HEK293 (cell line): Measurements from ENCODE around the gene ABTB2.

Experiments used
- CTCF ChIA-PET: fragments of 350-600 bp; formaldehyde crosslinking; extraction: SDS; loops from one replicate; lab custom pipeline; 2021; ENCODE audit warnings: antibody characterized with exemption; lab: Yijun Ruan, JAX
- POLR2A ChIA-PET: fragments of 300-600 bp; formaldehyde crosslinking; extraction: SDS; loops from one replicate; lab custom pipeline; 2020; ENCODE audit warnings: antibody characterized with exemption, inconsistent platforms; lab: Yijun Ruan, JAX
- H3K27ac ChIP-seq: fragments of 200-500 bp; sonication (Bioruptor generic); 2 replicates; pipeline ENCODE4 v1.5.1; 2014; ENCODE audit warnings: low read depth, low read length, control low read depth, inconsistent platforms; ENCODE audit errors: extremely low read depth
- H3K36me3 ChIP-seq, 2 experiments: fragments of 200-500 bp in 1 of 2; sonication (Bioruptor generic) in 1 of 2; 1 replicate in 1 of 2; 2 replicates in 1 of 2; pipeline ENCODE4 v1.5.1; 2014 to 2017; ENCODE audit warnings: inconsistent platforms in 2 of 2, low read length in 2 of 2; ENCODE audit not compliant: control insufficient read depth in 2 of 2, insufficient read depth in 1 of 2
- H3K4me1 ChIP-seq: fragments of 200-500 bp; sonication (Bioruptor generic); 2 replicates; pipeline ENCODE4 v1.5.1; 2014; ENCODE audit warnings: mild to moderate bottlenecking, low read length, inconsistent platforms; ENCODE audit not compliant: control insufficient read depth, insufficient read depth
- H3K4me3 ChIP-seq: 2 replicates; pipeline ENCODE4 v1.5.1; 2011; ENCODE audit warnings: low read depth, mild to moderate bottlenecking, control low read depth, low read length, moderate library complexity
- H3K9me3 ChIP-seq: fragments of 200-500 bp; sonication (Bioruptor generic); 2 replicates; pipeline ENCODE4 v1.5.1; 2014; ENCODE audit warnings: low read depth, low read length, inconsistent platforms; ENCODE audit not compliant: control insufficient read depth, insufficient read depth
- GFI1B ChIP-seq: fragments of 450-650 bp; formaldehyde crosslinking; IDR thresholded peaks from 2 replicates; pipeline ENCODE4 v1.5.1; 2016; ENCODE audit warnings: missing biosample characterization, missing genetic modification characterization
- HIC1 ChIP-seq: fragments of 450-650 bp; formaldehyde crosslinking; IDR thresholded peaks from 2 replicates; pipeline ENCODE4 v1.5.1; 2016; ENCODE audit warnings: missing biosample characterization, missing genetic modification characterization
- OSR2 ChIP-seq: fragments of 450-650 bp; formaldehyde crosslinking; IDR thresholded peaks from 2 replicates; pipeline ENCODE4 v1.5.1; 2016; ENCODE audit warnings: missing biosample characterization, missing genetic modification characterization
- PRDM1 ChIP-seq: fragments of 450-650 bp; formaldehyde crosslinking; IDR thresholded peaks from 2 replicates; pipeline ENCODE4; 2016; ENCODE audit warnings: missing biosample characterization, missing genetic modification characterization
- SCRT1 ChIP-seq: fragments of 450-650 bp; formaldehyde crosslinking; IDR thresholded peaks from 2 replicates; pipeline ENCODE4 v1.5.1; 2016; ENCODE audit warnings: missing biosample characterization, missing genetic modification characterization, borderline replicate concordance
- SETDB1 ChIP-seq: IDR thresholded peaks from one replicate; pipeline ENCODE4 v1.6.1; 2017; ENCODE audit warnings: mild to moderate bottlenecking, low read length, moderate library complexity, mixed read lengths; ENCODE audit not compliant: insufficient read length
- ZBTB17 ChIP-seq: fragments of 450-650 bp; formaldehyde crosslinking; IDR thresholded peaks from 2 replicates; pipeline ENCODE4 v1.5.1; 2016; ENCODE audit warnings: missing biosample characterization, missing genetic modification characterization
- ZBTB20 ChIP-seq: fragments of 450-650 bp; formaldehyde crosslinking; IDR thresholded peaks from 2 replicates; pipeline ENCODE4 v1.5.1; 2016; ENCODE audit warnings: missing biosample characterization, missing genetic modification characterization
- ZBTB21 ChIP-seq: fragments of 450-650 bp; formaldehyde crosslinking; IDR thresholded peaks from 2 replicates; pipeline ENCODE4 v1.5.1; 2017; ENCODE audit warnings: missing biosample characterization, missing genetic modification characterization
- ZBTB7A ChIP-seq: fragments of 450-650 bp; formaldehyde crosslinking; IDR thresholded peaks from 2 replicates; pipeline ENCODE4 v1.5.1; 2016; ENCODE audit warnings: low read depth, missing biosample characterization, missing genetic modification characterization
- ZBTB8A ChIP-seq: fragments of 450-650 bp; formaldehyde crosslinking; IDR thresholded peaks from 2 replicates; pipeline ENCODE4 v1.5.1; 2016; ENCODE audit warnings: missing biosample characterization, missing genetic modification characterization
- ZNF169 ChIP-seq: fragments of 450-650 bp; formaldehyde crosslinking; IDR thresholded peaks from 2 replicates; pipeline ENCODE4 v1.5.1; 2016; ENCODE audit warnings: missing biosample characterization, missing genetic modification characterization
- ZNF24 ChIP-seq: fragments of 450-650 bp; formaldehyde crosslinking; IDR thresholded peaks from 2 replicates; pipeline ENCODE4 v1.5.1; 2016; ENCODE audit warnings: missing biosample characterization, missing genetic modification characterization
- ZNF248 ChIP-seq: fragments of 450-650 bp; formaldehyde crosslinking; IDR thresholded peaks from 2 replicates; pipeline ENCODE4 v1.5.1; 2017; ENCODE audit warnings: missing biosample characterization, missing genetic modification characterization
- ZNF366 ChIP-seq: fragments of 450-650 bp; formaldehyde crosslinking; conservative IDR thresholded peaks from 2 replicates; pipeline ENCODE4 v1.5.1; 2016; ENCODE audit warnings: missing biosample characterization, missing genetic modification characterization
- ZNF501 ChIP-seq: fragments of 450-650 bp; formaldehyde crosslinking; IDR thresholded peaks from 2 replicates; pipeline ENCODE4 v1.5.1; 2016; ENCODE audit warnings: missing biosample characterization, missing genetic modification characterization
- ZNF629 ChIP-seq: fragments of 450-650 bp; formaldehyde crosslinking; IDR thresholded peaks from 2 replicates; pipeline ENCODE4 v1.5.1; 2017; ENCODE audit warnings: missing biosample characterization, missing genetic modification characterization
- ZNF776 ChIP-seq: fragments of 450-650 bp; formaldehyde crosslinking; IDR thresholded peaks from 2 replicates; pipeline ENCODE4 v1.5.0; 2017; ENCODE audit warnings: missing biosample characterization, missing genetic modification characterization, borderline replicate concordance
- TF ChIP-seq, protein P1 (sequence below): fragments of 450-650 bp; formaldehyde crosslinking; IDR thresholded peaks from 2 replicates; pipeline ENCODE4; 2016; ENCODE audit warnings: missing biosample characterization, missing genetic modification characterization
- TF ChIP-seq, protein P2 (sequence below): fragments of 450-650 bp; formaldehyde crosslinking; IDR thresholded peaks from 2 replicates; pipeline ENCODE4 v1.5.1; 2016; ENCODE audit warnings: missing biosample characterization, missing genetic modification characterization
- TF ChIP-seq, protein P3 (sequence below): fragments of 450-650 bp; formaldehyde crosslinking; IDR thresholded peaks from 2 replicates; pipeline ENCODE4 v1.5.1; 2016; ENCODE audit warnings: missing biosample characterization, missing genetic modification characterization
- TF ChIP-seq, protein P4 (sequence below): fragments of 450-650 bp; formaldehyde crosslinking; IDR thresholded peaks from 2 replicates; pipeline ENCODE4 v1.5.1; 2017; ENCODE audit warnings: missing biosample characterization, missing genetic modification characterization

Gene ABTB2

DNA sequence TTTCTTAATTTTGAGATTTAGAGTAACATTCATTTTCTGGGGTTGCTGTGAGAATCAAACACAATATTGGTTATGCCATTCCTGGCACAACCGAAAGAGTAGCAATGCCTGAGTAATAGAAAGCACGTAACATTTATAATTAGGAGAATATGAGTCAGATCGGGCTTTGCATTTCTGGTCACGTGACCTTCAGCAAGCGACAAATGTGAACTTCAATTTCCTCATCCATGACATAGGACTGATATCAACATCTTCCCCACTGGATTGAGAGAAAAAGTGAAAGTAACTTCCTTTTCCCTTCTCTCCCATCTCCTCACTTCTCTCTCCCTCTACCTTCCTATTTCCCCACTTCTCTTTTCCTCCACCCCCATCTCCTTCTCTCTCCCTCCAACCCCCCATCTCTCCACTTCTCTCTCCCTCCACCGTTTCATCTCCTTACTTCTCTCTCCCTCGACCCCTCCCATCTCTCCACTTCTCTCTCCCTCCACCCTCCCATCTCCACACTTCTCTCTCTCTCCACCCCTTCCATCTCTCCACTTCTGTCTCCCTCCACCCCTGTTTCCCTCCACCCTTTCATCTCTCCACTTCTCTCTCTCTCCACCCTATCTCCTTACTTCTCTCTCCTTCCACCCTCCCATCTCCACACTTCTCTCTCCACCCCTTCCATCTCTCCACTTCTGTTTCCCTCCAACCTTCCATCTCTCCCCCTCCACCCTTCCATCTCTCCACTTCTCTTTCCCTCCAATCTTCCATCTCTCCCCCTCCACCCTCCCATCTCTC is 47.5 kb upstream of the ABTB2 start:
- no peak for TF ChIP-seq GFI1B (tag by site-specific recombination)
- no peak for TF ChIP-seq ZBTB20
- no peak for TF ChIP-seq OSR2 (tag by site-specific recombination)
- TF ChIP-seq ZBTB8A (tag by site-specific recombination) = no peak
- peak; percentile 73 for TF ChIP-seq PRDM1 (tag by site-specific recombination)
- TF ChIP-seq ZNF169 (tag by site-specific recombination) = peak; percentile 96
- peak; percentile 55 for TF ChIP-seq ZNF366 (tag by site-specific recombination)
- no peak for TF ChIP-seq SETDB1
- TF ChIP-seq ZBTB7A (tag by site-specific recombination) = no peak
- TF ChIP-seq, protein P1, sequence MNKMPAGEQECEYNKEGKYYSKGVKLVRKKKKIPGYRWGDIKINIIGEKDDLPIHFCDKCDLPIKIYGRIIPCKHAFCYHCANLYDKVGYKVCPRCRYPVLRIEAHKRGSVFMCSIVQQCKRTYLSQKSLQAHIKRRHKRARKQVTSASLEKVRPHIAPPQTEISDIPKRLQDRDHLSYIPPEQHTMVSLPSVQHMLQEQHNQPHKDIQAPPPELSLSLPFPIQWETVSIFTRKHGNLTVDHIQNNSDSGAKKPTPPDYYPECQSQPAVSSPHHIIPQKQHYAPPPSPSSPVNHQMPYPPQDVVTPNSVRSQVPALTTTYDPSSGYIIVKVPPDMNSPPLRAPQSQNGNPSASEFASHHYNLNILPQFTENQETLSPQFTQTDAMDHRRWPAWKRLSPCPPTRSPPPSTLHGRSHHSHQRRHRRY (tag by site-specific recombination) = no peak
- 0 out of 2 replicates have a peak, but pooled peaks have one; percentile 32 for TF ChIP-seq ZNF24 (tag by site-specific recombination)
- TF ChIP-seq ZNF501 (tag by site-specific recombination) = no peak
- TF ChIP-seq, protein P2, sequence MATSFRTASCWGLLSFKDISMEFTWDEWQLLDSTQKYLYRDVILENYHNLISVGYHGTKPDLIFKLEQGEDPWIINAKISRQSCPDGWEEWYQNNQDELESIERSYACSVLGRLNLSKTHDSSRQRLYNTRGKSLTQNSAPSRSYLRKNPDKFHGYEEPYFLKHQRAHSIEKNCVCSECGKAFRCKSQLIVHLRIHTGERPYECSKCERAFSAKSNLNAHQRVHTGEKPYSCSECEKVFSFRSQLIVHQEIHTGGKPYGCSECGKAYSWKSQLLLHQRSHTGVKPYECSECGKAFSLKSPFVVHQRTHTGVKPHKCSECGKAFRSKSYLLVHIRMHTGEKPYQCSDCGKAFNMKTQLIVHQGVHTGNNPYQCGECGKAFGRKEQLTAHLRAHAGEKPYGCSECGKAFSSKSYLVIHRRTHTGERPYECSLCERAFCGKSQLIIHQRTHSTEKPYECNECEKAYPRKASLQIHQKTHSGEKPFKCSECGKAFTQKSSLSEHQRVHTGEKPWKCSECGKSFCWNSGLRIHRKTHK (tag by site-specific recombination) = no peak
- peak; percentile 80 for TF ChIP-seq ZBTB21 (tag by site-specific recombination)
- TF ChIP-seq ZBTB17 (tag by site-specific recombination) = peak; percentile 71
- TF ChIP-seq SCRT1 (tag by site-specific recombination) = no peak
- TF ChIP-seq ZNF629 (tag by site-specific recombination) = peak; percentile 78
- no peak for TF ChIP-seq ZNF776 (tag by site-specific recombination)
- TF ChIP-seq, protein P3, sequence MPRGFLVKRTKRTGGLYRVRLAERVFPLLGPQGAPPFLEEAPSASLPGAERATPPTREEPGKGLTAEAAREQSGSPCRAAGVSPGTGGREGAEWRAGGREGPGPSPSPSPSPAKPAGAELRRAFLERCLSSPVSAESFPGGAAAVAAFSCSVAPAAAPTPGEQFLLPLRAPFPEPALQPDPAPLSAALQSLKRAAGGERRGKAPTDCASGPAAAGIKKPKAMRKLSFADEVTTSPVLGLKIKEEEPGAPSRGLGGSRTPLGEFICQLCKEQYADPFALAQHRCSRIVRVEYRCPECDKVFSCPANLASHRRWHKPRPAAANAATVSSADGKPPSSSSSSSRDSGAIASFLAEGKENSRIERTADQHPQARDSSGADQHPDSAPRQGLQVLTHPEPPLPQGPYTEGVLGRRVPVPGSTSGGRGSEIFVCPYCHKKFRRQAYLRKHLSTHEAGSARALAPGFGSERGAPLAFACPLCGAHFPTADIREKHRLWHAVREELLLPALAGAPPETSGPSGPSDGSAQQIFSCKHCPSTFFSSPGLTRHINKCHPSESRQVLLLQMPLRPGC = 0 out of 2 replicates have a peak, but pooled peaks have one; percentile 24
- no peak for TF ChIP-seq HIC1 (tag by site-specific recombination)
- TF ChIP-seq, protein P4, sequence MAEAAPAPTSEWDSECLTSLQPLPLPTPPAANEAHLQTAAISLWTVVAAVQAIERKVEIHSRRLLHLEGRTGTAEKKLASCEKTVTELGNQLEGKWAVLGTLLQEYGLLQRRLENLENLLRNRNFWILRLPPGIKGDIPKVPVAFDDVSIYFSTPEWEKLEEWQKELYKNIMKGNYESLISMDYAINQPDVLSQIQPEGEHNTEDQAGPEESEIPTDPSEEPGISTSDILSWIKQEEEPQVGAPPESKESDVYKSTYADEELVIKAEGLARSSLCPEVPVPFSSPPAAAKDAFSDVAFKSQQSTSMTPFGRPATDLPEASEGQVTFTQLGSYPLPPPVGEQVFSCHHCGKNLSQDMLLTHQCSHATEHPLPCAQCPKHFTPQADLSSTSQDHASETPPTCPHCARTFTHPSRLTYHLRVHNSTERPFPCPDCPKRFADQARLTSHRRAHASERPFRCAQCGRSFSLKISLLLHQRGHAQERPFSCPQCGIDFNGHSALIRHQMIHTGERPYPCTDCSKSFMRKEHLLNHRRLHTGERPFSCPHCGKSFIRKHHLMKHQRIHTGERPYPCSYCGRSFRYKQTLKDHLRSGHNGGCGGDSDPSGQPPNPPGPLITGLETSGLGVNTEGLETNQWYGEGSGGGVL (tag by site-specific recombination) = peak; percentile 78
- TF ChIP-seq ZNF248 (tag by site-specific recombination) = no peak
- CTCF ChIA-PET = no interaction called here
- H3K4me3 ChIP-seq = no peak overlapping the region
- no peaks in the 10 kb centered on the region for H3K4me1 ChIP-seq
- H3K36me3 ChIP-seq = no peaks in the 10 kb centered on the region
- no peak overlapping the region for H3K27ac ChIP-seq
- POLR2A ChIA-PET = no interaction called here
- H3K9me3 ChIP-seq = no peaks in the 10 kb centered on the region
